ENCODE data around the gene OSER1. TPM values are rescaled to one million over a fixed set of nuclear protein-coding genes. Genes with fewer than 3 reads are reported as not detected.

OSER1 gene
- total and polyA plus RNA-seq, 2 of the 8 experiments (the other 6 are each of a cell fraction or from before 2014, with no cell fraction given), result 24.5 to 31.8 TPM

DNA sequence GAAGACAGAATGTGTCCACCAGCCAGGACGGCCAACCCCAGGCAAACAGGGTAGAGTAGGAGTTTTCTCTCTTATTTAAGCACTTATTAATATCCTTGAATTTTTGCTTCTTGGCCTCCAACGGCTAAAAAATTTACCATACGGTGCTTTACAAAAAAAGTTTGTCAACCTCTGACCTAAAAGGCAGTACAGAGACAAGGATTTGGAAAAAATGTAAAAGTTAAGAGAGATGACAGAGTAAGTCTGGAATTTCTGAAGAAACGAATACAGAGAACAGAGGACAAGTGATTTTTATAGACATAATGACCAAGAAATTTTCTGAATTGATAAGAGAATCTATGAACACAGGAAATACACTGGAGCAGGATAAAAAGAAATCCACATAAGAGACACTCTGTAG lies 10.2 kb downstream of the OSER1 start:
- Histone ChIP-seq H3K4me1 (replicated peaks in 1 of 4; ENCODE audit: control insufficient read depth in 3 of 4, insufficient read depth in 4 of 4, low read length in 3 of 4) (no peaks in the 10 kb centered on the region), H3K23me2 (ENCODE audit: low read depth, low read length) (no peaks in the 10 kb centered on the region), H2BK120ac (replicated peaks; ENCODE audit: low read depth, low read length) (no peak overlapping the region), H3K79me2 (ENCODE audit: control insufficient read depth in 1 of 2, insufficient read depth in 2 of 2, low read length in 2 of 2) (peaks cover 0 to 31% of the 10 kb centered on the region in 2 experiments; a peak in 2 of 4 replicates), H4K20me1 (replicated peaks in 1 of 2; ENCODE audit: control insufficient read depth in 1 of 2, insufficient read depth in 2 of 2, low read length in 2 of 2) (peaks cover 4 to 7% of the 10 kb centered on the region in 2 experiments), H3K18ac (ENCODE audit: extremely low read depth, low read length) (no peak overlapping the region), H3K9ac (replicated peaks in 1 of 4; ENCODE audit: extremely low read depth in 1 of 4, low read depth in 3 of 4, low read length in 3 of 4) (no peak overlapping the region), H2BK20ac (ENCODE audit: low read length) (no peak overlapping the region), H4K8ac (ENCODE audit: extremely low read depth, insufficient read depth, low read length) (no peak overlapping the region), H3K14ac (ENCODE audit: insufficient read length) (no peak overlapping the region), H2BK15ac (ENCODE audit: low read length) (no peak overlapping the region), H3K23ac (ENCODE audit: insufficient read length) (no peak overlapping the region), H3K36me3 (ENCODE audit: control insufficient read depth in 2 of 4, insufficient read depth in 4 of 4, low read length in 3 of 4) (peaks cover 10 to 76% (median 44%) of the 10 kb centered on the region in 4 experiments), H3K4me3 (ENCODE audit: extremely low read depth in 1 of 4, insufficient read depth in 2 of 4, low read depth in 3 of 4, low read length in 4 of 4) (no peak overlapping the region), H2BK12ac (ENCODE audit: low read depth, low read length) (no peak overlapping the region), H2BK5ac (ENCODE audit: low read depth, low read length) (no peak overlapping the region), H3K27ac (ENCODE audit: low read depth, low read length) (no peak overlapping the region), H3K79me1 (ENCODE audit: low read depth, low read length) (no peaks in the 10 kb centered on the region; the same call in 1 of the 2 replicates), H2AK5ac (ENCODE audit: low read depth, low read length) (no peak overlapping the region), H3K27me3 (replicated peaks in 1 of 4; ENCODE audit: control insufficient read depth in 3 of 4, extremely low read depth in 1 of 4, insufficient read depth in 3 of 4, low read length in 3 of 4) (no peaks in the 10 kb centered on the region), H3K4ac (replicated peaks; ENCODE audit: insufficient read length, low read depth, low read length) (no peak overlapping the region), H2AFZ (ENCODE audit: low read length) (no peak overlapping the region), H3K4me2 (ENCODE audit: insufficient read depth in 1 of 2, low read depth in 2 of 2, low read length in 2 of 2) (no peak overlapping the region), H4K5ac (ENCODE audit: insufficient read length, low read depth, low read length) (no peak overlapping the region), H3K56ac (replicated peaks; ENCODE audit: insufficient read length, low read depth, low read length) (no peak overlapping the region), H3K9me3 (ENCODE audit: insufficient read depth in 2 of 2, low read depth in 1 of 2, low read length in 1 of 2) (no peaks in the 10 kb centered on the region), H4K91ac (replicated peaks; ENCODE audit: insufficient read length, low read length) (no peak overlapping the region)
- FAIRE-seq (no peak), DNase-seq (ENCODE audit: low read depth in 1 of 2, low spot score in 2 of 2) (no peak)
- CTCF ChIA-PET (ENCODE audit: partially characterized antibody), result interaction anchor here (1.3 kb wide), 1 partner anchor 11 kb away, joined by 3 read pairs; no protein-coding TSS in a partner anchor
- POLR2A ChIA-PET (ENCODE audit: partially characterized antibody), result no interaction called here
- 88% methylated on average over 4 of the region's 4 CpGs; no CpG with 5 or more reads in 1 of the 2 experiments for WGBS, 2 experiments (ENCODE audit: extremely low coverage in 1 of 2, insufficient coverage in 1 of 2, insufficient read length in 1 of 2, insufficient replicate concordance in 2 of 2, low coverage in 1 of 2, low lambda C conversion rate in 2 of 2, missing lambda C conversion rate in 1 of 2)
- no peak for TF ChIP-seq SIRT6 (IDR thresholded peaks at IDR 0.05; ENCODE audit: low read length)
- TF ChIP-seq POLR2AphosphoS5 (IDR thresholded peaks at IDR 0.05; ENCODE audit: low read depth, low read length), result no peak
- no peak for TF ChIP-seq TAF1 (IDR thresholded peaks at IDR 0.05; ENCODE audit: low read depth, low read length)
- TF ChIP-seq NRF1 (IDR thresholded peaks at IDR 0.05; ENCODE audit: low read depth, low read length), result no peak
- no peak for TF ChIP-seq JUND (IDR thresholded peaks at IDR 0.05; ENCODE audit: low read length)
- no peak for TF ChIP-seq CEBPB (IDR thresholded peaks at IDR 0.05; ENCODE audit: low read depth, low read length)
- no peak for TF ChIP-seq RAD21 (IDR thresholded peaks at IDR 0.05 in 1 of 2, conservative IDR thresholded peaks at IDR 0.05 in 1 of 2; ENCODE audit: low read depth in 2 of 2, low read length in 2 of 2)
- TF ChIP-seq POLR2A (IDR thresholded peaks at IDR 0.05; ENCODE audit: control extremely low read depth in 1 of 2, low read depth in 2 of 2, low read length in 2 of 2), result no peak
- TF ChIP-seq TAF7 (optimal IDR thresholded peaks at IDR 0.05; ENCODE audit: borderline replicate concordance, low read depth, low read length), result no peak
- TF ChIP-seq, protein P1, sequence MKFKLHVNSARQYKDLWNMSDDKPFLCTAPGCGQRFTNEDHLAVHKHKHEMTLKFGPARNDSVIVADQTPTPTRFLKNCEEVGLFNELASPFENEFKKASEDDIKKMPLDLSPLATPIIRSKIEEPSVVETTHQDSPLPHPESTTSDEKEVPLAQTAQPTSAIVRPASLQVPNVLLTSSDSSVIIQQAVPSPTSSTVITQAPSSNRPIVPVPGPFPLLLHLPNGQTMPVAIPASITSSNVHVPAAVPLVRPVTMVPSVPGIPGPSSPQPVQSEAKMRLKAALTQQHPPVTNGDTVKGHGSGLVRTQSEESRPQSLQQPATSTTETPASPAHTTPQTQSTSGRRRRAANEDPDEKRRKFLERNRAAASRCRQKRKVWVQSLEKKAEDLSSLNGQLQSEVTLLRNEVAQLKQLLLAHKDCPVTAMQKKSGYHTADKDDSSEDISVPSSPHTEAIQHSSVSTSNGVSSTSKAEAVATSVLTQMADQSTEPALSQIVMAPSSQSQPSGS (IDR thresholded peaks at IDR 0.05; ENCODE audit: low read length), result no peak
- TF ChIP-seq CTBP2 (IDR thresholded peaks at IDR 0.05; ENCODE audit: borderline replicate concordance, insufficient read depth, insufficient read length, low read length), result no peak
- no peak for TF ChIP-seq SUZ12 (IDR thresholded peaks at IDR 0.05; ENCODE audit: low read length)
- TF ChIP-seq SAP30 (IDR thresholded peaks at IDR 0.05; ENCODE audit: insufficient read depth, insufficient replicate concordance, low read length), result no peak
